Measurements from ENCODE around the gene HYI. TPM values are rescaled to one million over a fixed set of nuclear protein-coding genes. Genes with fewer than 3 reads are reported as not detected.

HYI gene
- total and polyA plus RNA-seq, 2 of the 8 experiments (the other 6 are each of a cell fraction or from before 2014, with no cell fraction given): 14.4 to 17.7 TPM

DNA sequence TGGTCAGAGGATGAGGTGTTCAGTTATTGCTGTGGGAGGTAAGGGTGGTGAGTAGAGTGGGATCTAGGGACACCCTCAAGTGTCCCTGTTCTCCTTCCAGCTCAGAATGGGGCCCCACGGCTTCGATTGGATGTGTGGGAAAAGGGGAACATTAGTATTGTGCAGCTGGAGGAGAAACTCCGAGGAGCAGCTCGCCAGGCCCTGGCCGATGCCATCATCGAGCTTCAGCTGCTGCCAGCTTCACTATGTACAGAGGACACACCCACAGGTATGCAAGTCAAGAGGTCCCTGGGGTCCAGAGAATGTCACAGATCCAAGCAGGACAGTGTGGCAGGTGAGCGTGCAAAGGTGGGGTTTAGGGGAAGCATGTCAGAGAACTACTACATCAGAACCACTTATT lies 13.9 kb downstream of the HYI start (continued):
- no peak for TF ChIP-seq FOSL1 (IDR thresholded peaks at IDR 0.05; ENCODE audit: insufficient read depth, low read depth, low read length)
- no peak for TF ChIP-seq NRF1 (IDR thresholded peaks at IDR 0.05; ENCODE audit: low read depth, low read length)
- no peak for TF ChIP-seq TCF12 (IDR thresholded peaks at IDR 0.05; ENCODE audit: low read depth, low read length)
